GM18861 (cell line): Measurements from ENCODE around the gene LGALS7.
"Not testable (repeated sequence)": the region's sequence is repeated elsewhere in the genome, so short reads cannot be mapped to it uniquely, and the experiment has no call there.

Experiments used
- ATAC-seq: cut with Tn5 transposase; IDR thresholded peaks from one replicate; pipeline ENCODE4 v1.9.1; 2021; ENCODE audit not compliant: unreplicated experiment

LGALS7 gene

DNA sequence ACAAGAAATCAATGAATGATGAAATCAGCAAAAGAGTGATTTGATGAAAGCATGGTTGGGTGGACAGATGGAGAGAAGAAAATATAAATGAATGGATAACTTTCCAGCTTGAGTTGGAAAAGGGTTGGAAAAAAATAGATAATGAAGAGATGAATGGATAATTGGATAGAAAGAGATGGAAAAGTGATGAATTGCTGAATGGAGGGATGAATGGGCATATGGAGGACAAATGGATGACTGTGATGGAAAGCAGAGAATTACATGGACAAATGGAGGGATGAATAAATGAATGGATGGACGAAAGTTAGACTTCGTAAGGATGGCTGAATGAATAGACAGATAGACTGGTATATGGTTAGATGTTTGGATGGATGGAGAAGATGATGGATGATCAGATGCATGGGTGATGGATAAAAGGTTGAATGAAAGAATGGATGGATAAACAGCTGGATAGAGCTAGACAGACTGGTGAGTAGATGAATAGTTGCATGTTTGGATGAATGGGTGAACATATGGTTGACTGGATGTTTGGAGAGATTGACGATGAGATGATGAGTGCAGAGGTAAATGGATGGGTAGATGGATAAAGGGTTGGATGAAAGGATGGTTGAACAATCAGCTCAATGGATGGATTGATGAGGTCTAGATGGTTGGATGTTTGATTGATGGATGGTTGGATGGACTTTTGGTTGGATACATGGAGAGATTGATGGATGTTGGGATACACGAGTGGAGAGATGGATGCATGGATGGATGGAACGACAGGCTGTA is 27.4 kb upstream of the LGALS7 start:
- ATAC-seq: no peak

DNA sequence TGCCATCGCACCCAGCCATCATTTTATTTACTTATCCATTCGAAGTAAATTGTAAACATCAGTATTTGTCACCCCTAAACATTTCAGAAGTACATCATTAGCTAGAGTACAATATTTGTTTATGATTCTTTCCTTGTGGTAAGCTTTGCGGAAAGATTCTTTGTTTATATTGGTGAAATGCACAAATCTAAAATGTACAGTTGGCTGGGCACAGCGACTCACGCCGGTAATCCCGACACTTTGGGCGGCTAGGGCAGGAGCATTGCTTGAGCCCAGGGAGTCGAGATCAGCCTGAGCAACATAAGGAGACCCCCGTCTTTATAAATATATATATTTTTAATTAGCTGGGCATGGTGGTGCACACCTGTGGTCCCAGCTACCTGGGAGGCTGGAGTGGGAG is 25.8 kb upstream of the LGALS7 start:
- no peak for ATAC-seq

DNA sequence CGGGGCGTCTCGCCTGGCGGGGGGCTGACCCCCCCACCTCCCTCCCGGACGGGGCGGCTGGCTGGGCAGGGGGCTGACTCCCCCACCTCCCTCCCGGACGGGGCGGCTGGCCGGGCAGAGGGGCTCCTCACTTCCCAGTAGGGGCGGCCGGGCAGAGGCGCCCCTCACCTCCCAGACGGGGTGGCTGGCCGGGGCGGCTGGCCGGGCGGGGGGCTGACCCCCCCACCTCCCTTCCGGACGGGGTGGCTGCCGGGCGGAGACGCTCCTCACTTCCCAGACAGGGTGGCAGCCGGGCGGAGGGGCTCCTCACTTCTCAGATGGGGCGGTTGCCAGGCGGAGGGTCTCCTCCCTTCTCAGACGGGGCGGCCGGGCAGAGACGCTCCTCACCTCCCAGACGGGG is 24.5 kb upstream of the LGALS7 start:
- not testable (repeated sequence) for ATAC-seq

DNA sequence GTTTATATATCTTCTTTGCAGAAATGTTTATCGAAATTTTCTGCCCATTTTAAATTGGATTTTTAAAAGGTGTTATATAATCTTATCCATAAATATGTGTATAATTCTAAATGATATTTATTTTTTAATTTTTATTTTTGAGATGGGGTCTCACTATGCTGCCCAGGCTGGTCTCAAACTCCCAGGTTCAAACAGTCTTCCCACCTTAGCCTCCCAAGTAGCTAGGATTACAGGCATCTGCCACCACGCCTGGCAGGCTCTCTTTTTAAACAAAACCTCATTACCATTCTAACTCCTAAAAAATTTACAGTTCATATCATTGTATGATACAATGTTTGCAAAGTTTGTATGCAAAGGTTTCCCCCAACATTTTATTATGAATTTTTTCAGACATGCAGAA is 22.8 kb upstream of the LGALS7 start:
- no peak for ATAC-seq

DNA sequence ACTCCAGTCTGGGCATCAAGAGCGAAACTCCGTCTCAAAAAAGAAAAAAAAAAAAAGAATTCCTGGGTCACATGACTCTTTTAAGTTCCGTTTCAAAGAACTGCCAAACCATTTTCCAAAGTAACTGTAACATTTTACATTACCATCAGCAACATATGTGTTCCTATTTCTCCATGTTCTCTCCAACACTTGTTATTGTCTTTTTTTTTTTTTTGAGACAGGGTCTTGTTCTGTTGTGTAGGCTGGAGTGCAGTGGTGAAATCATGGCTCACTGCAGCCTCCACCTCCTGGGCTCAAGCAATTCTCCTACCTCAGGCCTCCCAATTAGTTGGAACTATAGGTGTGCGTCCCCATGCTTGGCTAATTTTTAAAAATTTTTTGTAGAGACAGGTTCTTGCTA is 22.2 kb upstream of the LGALS7 start:
- ATAC-seq: no peak

DNA sequence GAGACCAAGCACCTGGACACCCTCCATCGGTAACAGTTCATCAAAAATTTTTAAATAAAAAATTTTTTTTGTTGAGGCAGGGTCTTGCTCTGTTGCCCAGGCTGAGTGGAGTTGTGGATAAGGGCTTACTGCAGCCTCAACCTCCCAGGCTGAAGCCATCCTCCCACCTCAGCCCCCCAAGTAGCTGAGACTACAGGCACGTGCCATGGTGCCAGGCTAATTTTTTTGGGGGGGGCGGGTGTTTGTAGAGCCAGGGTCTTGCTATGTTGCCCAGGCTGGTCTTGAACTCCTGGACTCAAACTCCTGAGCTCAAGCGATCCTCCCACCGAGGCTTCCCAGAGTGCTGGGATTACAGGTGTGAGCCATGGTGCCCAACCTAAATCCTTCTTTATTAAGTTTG is 20.4 kb upstream of the LGALS7 start:
- no peak for ATAC-seq

DNA sequence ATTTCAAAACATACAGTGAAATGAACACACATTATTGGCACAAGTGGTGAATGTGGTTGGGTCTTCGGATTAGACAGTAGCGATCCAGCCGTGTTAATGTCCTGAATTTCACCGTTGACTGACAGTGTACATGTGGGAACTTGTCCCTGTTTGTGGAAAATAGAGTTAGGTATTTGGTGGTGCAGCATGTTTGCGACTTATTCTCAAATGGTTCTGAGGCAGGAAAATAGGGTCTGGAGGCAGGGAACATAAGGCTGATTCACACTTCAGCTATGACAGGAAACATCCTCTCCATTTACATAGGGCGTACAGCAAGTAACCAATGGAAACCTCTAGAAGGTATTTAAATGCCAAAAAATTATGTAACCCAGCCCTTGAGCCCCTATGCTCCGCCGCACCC is 19.9 kb upstream of the LGALS7 start:
- ATAC-seq: no peak

DNA sequence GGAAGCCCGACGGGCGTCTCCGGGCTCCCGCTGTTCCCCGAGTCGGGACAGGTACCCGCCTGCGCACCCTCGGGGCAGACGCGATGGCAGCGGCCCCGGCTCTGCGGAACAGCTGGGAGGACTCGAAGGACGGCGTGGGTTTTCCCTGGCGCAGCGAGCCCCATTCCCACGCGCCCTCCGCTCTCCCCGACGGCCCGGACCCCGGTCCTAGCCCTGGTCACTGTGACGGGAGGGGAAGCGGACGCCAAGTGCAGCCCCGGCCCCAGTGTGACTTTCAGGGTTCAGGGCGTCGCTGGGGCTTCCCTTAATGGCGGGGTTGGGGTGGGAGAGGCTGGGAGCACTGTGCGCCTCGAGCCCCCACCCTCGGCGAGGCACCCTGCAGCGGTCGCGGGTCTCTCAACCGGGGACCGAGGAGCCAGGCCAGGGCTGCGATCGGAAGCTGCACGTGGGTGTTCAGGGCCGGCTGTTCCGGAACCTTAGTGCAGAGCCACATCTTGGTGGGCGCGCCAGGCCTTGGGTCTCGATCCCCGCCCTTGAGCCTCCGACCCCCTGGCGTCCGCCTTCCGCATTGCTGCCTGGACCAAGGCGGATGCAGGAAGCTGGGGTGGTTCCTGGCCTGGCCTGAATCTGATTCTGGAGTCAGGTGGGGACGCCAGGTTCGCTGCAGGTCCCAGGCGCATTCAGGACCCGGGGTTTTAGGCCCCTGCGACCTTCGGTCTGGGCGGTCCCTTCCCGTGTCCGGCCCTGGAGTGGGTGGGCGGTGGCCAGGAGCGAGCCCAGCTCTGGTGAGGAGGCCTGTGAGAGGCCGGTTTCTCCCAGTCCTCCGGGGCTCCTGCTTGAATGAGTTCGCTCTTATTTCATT is 19.2 kb upstream of the LGALS7 start:
- no peak for ATAC-seq

DNA sequence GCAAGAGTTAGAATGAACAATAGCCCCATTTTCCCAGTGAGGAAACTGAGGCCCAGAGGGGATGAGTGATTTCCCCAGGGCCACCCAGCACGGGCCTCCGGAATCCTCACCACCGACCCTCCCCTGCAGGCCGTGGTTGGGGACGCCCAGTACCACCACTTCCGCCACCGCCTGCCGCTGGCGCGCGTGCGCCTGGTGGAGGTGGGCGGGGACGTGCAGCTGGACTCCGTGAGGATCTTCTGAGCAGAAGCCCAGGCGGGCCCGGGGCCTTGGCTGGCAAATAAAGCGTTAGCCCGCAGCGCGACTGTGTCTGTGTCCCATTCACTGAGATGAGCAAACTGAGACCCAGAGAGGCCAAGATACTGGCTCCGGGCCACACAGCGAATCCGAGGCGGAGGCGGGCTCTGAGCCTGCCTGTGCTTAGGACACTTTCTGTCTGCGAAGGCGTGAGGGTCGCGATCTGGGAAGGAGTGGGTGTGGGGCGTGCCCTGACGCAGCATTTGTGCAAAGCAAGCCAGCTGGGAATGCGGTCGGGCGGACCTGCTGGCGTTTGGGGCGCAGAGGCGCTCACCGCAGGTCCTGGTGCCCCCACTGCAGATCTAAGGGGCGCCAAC is 18.2 kb upstream of the LGALS7 start:
- not testable (repeated sequence) for ATAC-seq

DNA sequence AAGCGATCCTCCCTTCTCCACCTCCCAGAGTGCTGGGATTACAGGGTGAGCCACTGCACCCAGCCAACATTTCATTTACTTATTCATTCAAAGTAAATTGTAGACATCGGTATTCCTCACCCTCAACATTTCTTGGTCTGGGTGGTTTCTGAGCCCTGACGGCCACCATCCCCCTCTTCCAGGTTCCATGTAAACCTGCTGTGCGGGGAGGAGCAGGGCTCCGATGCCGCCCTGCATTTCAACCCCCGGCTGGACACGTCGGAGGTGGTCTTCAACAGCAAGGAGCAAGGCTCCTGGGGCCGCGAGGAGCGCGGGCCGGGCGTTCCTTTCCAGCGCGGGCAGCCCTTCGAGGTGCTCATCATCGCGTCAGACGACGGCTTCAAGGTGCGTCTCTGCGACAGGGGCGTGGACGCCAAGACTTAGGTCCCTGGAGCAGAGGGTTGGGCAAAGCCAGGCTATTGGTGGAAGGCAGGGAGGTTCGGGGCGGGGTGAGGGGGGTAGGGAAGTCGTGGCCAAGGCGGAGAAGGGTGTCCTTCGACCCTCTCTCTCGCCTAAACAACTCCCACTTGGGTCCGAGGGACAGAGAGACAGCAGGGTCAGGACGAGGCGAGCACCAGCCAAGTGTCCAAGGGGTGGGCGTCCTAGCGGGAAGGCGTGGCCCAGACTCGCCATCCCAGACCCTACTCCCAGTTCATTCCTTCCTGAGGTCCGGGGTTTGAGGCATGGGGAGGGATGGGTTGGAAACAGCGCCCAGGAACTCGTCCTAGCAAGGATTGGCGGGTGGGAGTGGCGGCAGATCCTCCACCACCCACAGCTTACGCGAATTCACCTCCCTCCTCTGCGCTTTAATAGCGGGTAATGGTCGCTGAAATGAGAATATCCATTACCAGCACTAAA is 17.4 kb upstream of the LGALS7 start:
- ATAC-seq: not testable (repeated sequence)

DNA sequence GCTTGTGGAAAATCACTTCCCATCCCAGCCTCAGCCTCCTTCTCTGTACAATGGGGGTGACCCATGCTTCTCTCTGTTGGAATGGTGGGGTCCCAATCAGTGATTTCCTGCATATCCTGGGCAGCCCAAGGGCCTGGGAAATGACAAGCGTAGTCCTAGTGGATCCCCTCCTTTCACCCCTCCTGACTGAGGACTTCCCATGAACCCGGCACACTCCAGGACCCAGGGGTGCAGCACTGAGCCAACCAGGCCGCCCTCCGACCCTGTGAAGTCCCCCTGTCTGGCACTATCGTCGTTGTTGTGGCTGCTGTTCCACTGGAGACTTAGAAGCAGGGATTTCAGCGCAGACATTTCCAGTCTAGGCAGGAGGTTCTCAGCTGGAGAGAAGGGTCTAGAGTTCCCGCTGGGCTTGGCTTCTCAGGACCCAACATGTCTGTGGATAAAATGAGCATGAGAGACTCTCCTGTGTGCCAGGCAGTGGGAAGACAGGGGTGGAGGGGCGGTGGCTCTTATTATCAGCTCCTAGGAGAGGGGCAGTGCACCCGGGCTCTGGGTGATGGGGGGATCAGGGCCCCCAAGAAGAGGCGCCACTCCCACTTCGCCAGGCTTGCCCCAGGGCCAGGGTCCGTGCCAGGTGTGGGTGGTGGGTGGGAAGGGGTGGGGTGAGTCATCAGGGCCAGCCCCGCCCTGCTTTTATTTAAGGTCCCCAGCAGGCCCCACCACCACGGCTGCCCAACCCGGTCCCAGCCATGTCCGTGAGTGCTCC is 15.3 kb upstream of the LGALS7 start, which contains the start of gene LGALS7B:
LGALS7B (plus strand) TSS at position 723 of the 766 bp plus-strand sequence; CDS start at position 750, 27 bp downstream.
- no peak for ATAC-seq

DNA sequence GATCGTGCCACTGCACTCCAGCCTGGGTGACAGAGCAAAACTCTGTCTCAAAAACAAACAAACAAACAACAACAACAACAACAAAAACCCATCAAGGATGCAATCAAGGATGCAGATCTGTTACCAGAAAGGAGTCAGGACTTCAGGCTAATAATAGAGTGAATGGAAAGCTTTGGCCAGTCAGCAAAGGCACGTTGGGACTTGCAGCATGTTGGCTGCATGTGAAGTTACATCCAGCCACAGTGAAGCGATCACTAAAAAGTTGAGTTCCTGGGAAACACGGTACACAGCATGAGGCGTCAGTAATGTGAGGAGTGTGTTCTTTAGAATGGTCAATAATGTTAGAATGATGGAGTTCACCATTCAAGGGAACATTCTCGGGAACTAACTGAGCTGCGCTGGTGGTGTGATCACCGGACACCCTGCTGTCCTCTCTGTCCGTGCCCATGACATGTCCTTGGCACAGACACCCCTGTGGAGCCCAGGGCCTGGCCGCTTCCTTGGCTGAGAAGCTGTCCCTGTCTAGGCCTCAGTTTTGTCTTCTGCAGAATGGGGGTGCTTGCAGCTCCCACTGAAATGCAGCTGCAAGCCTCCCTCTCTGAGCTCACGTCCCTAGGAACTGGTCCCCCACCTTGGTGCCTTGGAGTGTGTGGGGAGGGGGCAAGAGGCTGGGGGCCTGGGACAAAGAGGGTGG is 13.4 kb upstream of the LGALS7 start:
- no peak for ATAC-seq

DNA sequence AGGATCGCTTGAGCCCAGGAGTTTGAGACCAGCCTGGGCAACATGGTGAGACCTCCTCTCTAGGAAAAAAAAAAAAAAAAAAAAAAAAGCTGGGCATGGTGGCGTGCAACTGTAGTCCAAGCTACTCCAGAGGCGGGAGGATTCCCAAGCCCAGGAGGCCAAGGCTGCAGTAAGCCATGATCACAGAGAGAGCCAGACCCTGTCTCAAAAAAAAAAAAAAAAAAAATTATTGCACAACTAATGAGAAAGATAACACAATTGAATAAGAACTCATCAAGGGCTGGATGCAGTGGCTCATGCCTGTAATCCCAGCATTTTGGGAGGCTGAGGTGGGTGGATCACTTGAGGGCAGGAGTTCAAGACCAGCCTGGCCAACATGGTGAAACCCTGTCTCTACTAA is 12.7 kb upstream of the LGALS7 start:
- not testable (repeated sequence) for ATAC-seq

DNA sequence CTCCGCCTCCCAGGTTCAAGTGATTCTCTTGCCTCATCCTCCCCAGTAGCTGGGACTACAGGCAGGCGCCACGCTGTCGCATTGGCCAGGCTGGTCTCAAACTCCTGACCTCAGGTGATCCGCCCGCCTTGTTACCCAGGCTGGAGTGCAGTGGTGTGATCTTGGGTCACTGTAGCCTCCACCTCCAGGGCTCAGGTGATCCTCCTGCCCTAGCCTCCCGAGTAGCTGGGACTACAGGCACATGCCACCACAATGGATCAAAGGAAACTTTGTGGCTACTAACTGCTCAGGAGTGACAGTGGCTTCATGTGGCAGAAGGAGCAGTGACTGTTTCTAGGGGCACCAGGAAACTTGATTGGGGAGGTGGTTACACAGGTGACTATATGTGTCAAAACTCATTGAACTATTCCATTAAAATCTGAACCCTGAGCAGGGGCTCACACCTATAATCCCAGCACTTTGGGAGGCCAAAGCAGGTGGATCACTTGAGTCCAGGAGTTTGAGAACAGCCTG is 11.9 kb upstream of the LGALS7 start:
- no peak for ATAC-seq

DNA sequence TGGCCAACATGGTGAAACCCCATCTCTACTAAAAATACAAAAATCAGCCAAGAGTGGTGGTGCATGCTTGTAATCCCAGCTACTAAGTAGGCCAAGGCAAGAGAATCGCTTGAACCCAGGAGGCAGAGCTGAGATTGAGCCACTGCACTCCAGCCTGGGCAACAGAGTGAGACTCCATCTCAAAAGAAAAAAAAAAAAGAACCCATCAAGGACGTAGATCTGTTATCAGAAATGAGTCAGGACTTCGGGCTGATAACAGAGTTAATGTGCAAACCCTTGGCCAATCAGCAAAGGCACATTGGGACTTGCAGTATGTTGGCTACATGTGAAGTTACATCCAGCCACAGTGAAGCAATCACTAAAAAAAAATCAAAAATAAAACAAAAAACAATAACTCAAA is 10.9 kb upstream of the LGALS7 start:
- no peak for ATAC-seq

DNA sequence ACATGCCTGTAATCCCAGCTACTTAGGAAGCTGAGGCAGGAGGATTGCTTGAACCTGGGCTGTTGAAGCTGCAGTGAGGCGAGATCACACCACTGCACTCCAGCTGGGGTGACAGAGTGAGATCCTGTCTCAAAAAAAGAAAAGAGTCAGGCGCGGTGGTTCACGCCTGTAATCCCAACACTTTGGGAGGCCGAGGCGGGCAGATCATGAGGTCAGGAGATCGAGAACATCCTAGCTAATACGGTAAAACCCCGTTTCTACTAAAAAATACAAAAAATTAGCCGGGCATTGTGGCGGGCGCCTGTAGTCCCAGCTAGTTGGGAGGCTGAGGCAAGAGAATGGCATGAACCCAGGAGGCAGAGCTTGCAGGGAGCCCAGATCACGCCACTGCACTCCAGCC is 8.9 kb upstream of the LGALS7 start:
- ATAC-seq: not testable (repeated sequence)

DNA sequence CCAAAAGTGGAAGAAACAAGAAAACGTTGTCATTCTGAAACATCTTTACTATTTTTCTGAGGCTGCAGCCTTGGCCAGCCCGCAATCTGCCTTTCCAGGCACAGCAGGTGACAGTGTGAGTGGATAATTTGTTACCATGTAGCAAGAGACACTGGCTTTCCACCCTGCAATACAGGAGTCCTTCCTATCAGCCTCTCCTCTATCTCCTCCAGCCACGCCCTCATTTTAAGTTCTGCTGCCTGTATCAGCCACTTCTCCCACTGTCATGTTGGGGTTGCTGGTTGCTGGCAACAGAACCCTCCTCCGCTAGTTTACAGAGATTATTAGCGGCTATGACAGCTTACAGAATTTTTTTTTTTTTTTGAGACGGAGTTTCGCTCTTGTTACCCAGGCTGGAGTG is 7.7 kb upstream of the LGALS7 start:
- no peak for ATAC-seq

DNA sequence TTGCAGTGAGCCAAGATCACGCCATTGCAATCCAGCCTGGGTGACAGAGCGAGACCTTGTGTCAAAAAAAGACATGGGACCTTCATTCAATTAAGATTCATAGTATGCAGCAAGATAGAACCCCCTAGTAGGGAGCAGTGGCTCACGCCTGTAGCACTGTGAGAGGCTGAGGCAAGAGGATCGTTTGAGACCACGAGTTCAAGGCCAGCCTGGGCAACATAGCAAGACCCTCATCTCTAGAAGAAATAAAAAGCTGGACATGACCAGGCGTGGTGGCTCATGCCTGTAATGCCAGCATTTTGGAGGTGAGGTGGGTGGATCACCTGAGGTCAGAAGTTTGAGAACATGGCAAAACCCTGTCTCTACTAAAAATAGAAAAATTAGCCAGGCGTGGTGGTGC is 7.1 kb upstream of the LGALS7 start:
- no peak for ATAC-seq

DNA sequence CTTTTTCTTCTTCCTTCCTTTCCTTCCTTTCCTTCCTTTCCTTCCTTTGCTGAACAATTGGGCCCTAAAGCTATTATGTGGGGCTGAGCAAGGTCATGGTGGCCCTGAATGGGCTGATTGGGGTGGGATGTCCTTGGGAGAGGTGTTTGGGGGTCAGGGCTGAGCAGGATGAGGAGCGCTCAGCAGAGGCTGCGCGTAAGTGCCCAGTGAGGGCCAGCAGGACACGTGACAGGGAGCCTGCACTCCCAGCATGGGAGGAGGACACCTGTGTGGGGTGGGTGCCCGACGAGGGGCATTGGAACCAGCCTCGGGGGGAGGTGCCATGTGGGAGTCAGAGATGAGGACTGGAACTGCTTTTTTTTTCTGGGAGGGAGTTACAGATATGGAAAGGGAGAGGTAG is 5.4 kb upstream of the LGALS7 start:
- ATAC-seq: no peak
